Measurements from ENCODE around the gene MAGI2. TPM values are rescaled to one million over a fixed set of nuclear protein-coding genes. Genes with fewer than 3 reads are reported as not detected.

Gene MAGI2
- total RNA-seq, 1 donor from 2014 or later = 64.2 TPM

GRCh38 chr7:79381921-79382320 is 71.5 kb downstream of the MAGI2 start:
- Mint-ChIP-seq H3K27me3 (ENCODE audit: unreplicated experiment) (no peaks in the 10 kb centered on the region), H3K36me3 (ENCODE audit: unreplicated experiment) (no peaks in the 10 kb centered on the region), H3K9me3 (ENCODE audit: unreplicated experiment) (no peaks in the 10 kb centered on the region), H3K4me3 (ENCODE audit: unreplicated experiment) (no peak overlapping the region), H3K4me1 (ENCODE audit: low read depth, unreplicated experiment) (peaks cover 10% of the 10 kb centered on the region), H3K27ac (ENCODE audit: unreplicated experiment) (no peak overlapping the region)
- TF ChIP-seq CTCF (IDR thresholded peaks at IDR 0.05; ENCODE audit: partially characterized antibody, unreplicated experiment) = no peak
- no peak for DNase-seq

GRCh38 chr7:79377097-79377496 is 76.4 kb downstream of the MAGI2 start:
- TF ChIP-seq CTCF (IDR thresholded peaks at IDR 0.05; ENCODE audit: partially characterized antibody, unreplicated experiment) = no peak
- H3K4me3 Mint-ChIP-seq (ENCODE audit: unreplicated experiment) = no peak overlapping the region
- no peaks in the 10 kb centered on the region for H3K27me3 Mint-ChIP-seq (ENCODE audit: unreplicated experiment)
- H3K9me3 Mint-ChIP-seq (ENCODE audit: unreplicated experiment) = no peaks in the 10 kb centered on the region
- DNase-seq = no peak
- H3K36me3 Mint-ChIP-seq (ENCODE audit: unreplicated experiment) = no peaks in the 10 kb centered on the region
- H3K27ac Mint-ChIP-seq (ENCODE audit: unreplicated experiment) = no peak overlapping the region
- H3K4me1 Mint-ChIP-seq (ENCODE audit: low read depth, unreplicated experiment) = peaks cover 10% of the 10 kb centered on the region

- Mint-ChIP-seq H3K27ac (ENCODE audit: unreplicated experiment) (no peak overlapping the region), H3K4me1 (ENCODE audit: low read depth, unreplicated experiment) (peaks cover 10% of the 10 kb centered on the region)
- TF ChIP-seq CTCF (IDR thresholded peaks at IDR 0.05; ENCODE audit: partially characterized antibody, unreplicated experiment) = no peak
Observed at GRCh38 chr7:79376299-79377025, 77.0 kb downstream of the MAGI2 start.

GRCh38 chr7:79361214-79361613 is 92.3 kb downstream of the MAGI2 start:
- Mint-ChIP-seq H3K4me3 (ENCODE audit: unreplicated experiment) (no peak overlapping the region), H3K4me1 (ENCODE audit: low read depth, unreplicated experiment) (no peaks in the 10 kb centered on the region), H3K36me3 (ENCODE audit: unreplicated experiment) (no peaks in the 10 kb centered on the region), H3K9me3 (ENCODE audit: unreplicated experiment) (no peaks in the 10 kb centered on the region), H3K27ac (ENCODE audit: unreplicated experiment) (no peak overlapping the region), H3K27me3 (ENCODE audit: unreplicated experiment) (peaks cover 1% of the 10 kb centered on the region)
- no peak for TF ChIP-seq CTCF (IDR thresholded peaks at IDR 0.05; ENCODE audit: partially characterized antibody, unreplicated experiment)
- DNase-seq = no peak

More at GRCh38 chr7:79376299-79377025, 77.0 kb downstream of the MAGI2 start:
- Mint-ChIP-seq H3K4me3 (ENCODE audit: unreplicated experiment) (no peak overlapping the region), H3K27me3 (ENCODE audit: unreplicated experiment) (no peaks in the 10 kb centered on the region), H3K9me3 (ENCODE audit: unreplicated experiment) (no peaks in the 10 kb centered on the region), H3K36me3 (ENCODE audit: unreplicated experiment) (no peaks in the 10 kb centered on the region)
- no peak for DNase-seq

- DNase-seq = no peak
- H3K27ac Mint-ChIP-seq (ENCODE audit: unreplicated experiment) = no peak overlapping the region
Observed at GRCh38 chr7:79359827-79360226, 93.6 kb downstream of the MAGI2 start.

More at GRCh38 chr7:79359827-79360226, 93.6 kb downstream of the MAGI2 start:
- Mint-ChIP-seq H3K27me3 (ENCODE audit: unreplicated experiment) (peaks cover 1% of the 10 kb centered on the region), H3K36me3 (ENCODE audit: unreplicated experiment) (no peaks in the 10 kb centered on the region), H3K9me3 (ENCODE audit: unreplicated experiment) (no peaks in the 10 kb centered on the region), H3K4me1 (ENCODE audit: low read depth, unreplicated experiment) (no peaks in the 10 kb centered on the region), H3K4me3 (ENCODE audit: unreplicated experiment) (no peak overlapping the region)
- TF ChIP-seq CTCF (IDR thresholded peaks at IDR 0.05; ENCODE audit: partially characterized antibody, unreplicated experiment) = no peak

Measured in glutamatergic neuron (in vitro differentiated cells).